Measurements from ENCODE around the gene NCOA7.

The NCOA7 gene

DNA sequence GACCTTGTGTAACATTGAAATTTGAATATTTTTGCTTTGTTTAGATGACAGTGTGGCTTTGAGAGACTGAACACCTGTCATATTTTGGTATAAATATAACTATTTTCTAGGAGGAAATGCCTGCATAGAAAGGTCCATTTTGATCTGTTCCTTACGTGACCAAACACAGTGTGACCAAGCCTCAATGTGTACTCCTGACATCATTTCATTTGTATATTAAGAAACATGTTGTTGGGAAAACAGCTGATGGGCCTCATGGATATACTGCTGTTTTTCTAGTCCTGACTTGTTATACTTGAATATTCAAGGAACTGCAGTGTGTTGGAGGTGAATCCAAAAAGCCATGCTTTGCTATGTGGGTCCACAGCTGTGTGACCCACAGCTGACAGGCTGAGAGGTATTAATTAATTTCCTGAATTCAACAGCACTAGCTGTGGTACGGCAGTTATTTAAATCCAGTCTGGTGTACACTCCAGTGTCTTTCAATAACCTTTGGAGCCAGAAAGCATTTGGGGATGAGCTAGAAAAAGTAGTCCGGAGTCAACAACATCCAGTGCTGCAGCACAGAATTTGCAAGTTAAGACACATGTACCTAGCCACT lies 18.9 kb downstream of the NCOA7 start:
- in situ Hi-C loops (cut with MboI; ENCODE audit: low sequenced_read_pairs) = no loop called here

DNA sequence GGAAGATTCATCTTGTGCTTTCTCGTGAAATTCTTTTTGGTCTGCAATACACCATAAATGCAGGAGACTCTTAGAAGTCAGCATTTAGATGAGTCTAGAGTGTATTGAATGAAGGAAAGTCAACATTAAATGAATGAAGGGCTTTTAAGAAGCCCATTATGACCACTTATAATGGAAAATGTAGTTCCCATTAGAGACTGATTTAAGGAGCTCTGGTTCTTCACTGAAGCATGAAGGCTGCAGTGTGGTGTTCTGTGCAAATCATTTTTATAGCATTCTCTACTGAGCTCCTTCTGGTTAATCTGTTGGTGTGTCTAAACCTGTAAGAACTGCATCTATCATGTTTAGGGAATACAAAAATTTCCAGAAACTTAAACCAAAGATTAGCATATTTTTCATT lies 19.7 kb downstream of the NCOA7 start:
- in situ Hi-C loops (cut with MboI; ENCODE audit: low sequenced_read_pairs) = no loop called here

DNA sequence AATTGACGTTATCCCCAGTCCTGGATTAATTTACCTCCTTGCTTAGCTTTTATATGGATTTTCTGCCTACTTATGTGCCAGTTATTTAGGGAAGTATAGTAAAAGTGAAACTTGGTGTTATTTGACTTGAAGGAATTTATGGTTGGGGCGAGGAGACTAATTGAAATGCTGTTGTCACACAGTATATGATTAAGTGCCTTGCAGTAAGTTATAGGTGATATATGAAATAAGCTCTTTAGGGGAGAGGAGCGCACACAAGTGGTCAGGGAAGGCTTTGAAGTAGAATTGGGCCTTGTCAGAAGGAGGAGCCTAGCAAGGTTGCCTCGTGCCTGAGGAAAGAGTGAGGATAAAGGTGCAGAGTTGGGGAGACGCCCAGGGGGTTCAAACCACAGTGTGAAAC lies 20.5 kb downstream of the NCOA7 start:
- in situ Hi-C loops (cut with MboI; ENCODE audit: low sequenced_read_pairs) = no loop called here

DNA sequence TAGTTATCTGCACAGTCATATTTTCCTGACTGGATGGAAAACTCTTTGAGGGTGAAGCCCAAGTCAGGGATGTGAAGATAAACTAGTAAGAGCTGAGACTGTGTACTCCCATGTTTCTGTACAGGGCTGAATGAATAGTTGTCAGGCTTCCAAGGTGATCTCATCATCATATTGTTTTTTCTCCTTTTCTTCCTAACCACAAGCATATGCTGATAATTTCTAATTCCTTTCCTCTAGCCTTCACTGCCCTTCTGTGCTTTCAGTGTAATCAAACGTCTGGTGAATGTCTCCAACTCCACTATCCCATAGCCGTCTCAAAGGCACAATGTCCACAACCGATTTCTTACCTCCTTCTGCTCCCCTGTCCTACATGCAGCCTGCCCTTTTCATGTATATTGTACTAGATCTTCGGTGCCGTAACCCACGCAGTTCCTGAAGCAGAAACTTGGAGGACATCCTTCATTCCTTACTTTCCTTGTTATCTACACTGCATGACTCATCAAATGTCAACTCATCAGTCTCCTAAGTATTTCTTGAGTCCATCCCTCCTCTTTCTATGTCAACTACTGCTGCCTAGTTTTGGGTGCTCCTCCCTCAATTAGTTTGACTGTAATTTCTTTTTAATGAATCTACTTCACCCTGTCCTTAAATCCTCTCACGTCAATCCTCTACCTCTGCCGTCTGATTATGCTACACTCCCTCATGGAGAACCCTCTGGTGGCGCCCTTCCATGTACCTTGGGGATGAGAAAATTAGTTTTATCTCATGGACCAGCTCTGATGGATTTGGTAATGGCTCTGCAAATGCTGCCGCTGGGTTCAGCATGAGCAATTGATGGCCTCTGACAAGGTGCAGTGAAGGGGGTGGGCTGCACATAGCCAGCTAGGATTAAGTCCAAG lies 21.9 kb downstream of the NCOA7 start:
- in situ Hi-C loops (cut with MboI; ENCODE audit: low sequenced_read_pairs) = no loop called here

DNA sequence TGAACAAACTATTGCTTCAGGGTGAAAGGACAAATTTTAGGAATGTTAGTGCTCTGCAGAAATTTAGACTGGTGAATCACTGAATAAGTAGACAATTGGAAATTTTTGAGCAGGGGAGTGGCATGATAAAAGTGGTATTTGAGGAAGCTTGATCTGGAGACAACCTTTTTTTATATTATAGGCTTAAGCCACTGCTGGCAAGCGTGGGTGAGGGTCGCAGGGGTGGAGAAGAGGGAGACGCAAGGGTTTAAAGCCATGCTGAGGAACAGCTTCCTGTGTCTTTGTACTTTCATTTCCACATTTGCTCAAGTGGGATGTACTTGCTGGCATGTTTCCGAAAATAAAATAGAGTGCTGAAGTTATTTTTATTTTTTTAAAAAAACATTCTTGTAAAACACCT lies 23.7 kb downstream of the NCOA7 start:
- in situ Hi-C loops (cut with MboI; ENCODE audit: low sequenced_read_pairs) = no loop called here

DNA sequence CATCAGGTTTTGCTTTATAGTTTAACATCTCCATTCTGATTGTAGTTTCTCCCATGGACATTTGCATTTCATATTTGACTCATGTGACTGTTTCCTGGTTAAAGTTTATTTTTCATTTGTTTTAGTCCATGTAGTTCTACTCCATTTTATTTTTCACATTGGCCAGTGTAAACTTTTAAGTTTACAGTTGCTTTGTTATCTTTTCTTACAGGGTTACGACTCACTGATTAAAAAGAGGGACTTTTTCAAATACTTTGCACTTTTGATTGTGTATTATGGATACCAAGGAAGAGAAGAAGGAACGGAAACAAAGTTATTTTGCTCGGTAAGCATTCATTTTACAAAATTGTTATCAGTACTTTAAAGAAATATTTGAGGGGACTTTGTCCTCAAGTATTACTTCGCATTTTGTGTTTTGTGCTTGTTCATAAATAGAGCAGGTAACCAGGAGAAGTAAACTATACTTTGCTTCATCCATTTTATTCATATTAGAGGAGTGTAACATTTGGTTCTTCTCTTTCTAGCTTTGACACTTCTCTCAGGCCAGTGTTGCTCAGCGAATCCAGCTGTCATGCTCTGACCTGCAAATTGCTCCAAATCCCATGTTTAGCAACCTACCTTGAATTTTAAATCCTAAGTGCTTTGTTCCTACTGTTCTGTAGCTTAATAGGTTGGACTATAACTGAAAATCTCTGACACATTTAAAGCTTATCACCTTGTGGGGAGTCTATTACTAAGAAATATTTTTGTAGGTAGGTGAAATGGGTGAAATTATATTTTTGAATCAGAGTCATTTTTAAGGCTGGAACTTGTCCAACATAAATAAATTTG lies 24.5 kb downstream of the NCOA7 start:
- in situ Hi-C loops (cut with MboI; ENCODE audit: low sequenced_read_pairs) = no loop called here

DNA sequence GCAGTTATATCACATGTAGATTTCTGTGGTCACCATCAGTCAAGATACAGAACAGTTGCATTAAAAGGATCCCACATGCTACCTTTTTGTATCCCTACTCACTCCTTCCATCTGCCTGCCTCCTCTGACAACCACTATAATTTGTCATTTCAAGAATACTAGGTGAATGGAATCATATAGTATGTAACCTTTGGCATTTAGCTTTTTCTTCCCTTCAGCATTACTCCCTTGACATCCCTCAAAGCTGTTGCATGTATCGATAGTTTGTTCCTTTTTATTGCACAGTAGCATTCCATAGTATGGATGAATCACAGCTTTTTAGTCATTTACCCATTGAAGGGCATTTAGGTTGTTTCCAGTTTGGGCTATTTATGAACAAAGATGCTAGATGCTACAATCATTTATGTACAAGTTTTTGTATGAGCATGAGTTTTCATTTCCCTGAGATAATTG lies 26.1 kb downstream of the NCOA7 start:
- in situ Hi-C loops (cut with MboI; ENCODE audit: low sequenced_read_pairs) = no loop called here

DNA sequence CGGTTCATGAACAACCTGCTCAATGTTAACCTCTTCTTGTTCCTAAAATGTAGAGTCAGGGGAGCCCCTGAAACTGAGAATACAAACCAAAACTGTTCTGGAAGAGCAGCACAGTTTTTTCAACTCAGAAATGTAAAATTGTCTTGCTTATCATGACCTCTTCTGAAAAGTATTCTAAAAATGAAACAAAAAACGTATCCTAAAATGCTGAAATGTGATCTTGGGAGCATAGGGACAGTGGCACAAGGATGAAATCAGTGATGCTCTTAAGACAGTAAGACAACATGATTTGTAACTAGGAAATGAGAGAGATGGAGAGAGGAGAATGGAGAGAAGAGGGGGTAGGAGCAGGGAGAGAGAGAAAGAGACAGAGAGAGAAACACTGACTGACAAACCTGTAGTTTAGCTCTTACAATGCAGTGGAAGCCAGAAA lies 27.5 kb downstream of the NCOA7 start:
- in situ Hi-C loops (cut with MboI; ENCODE audit: low sequenced_read_pairs) = no loop called here

DNA sequence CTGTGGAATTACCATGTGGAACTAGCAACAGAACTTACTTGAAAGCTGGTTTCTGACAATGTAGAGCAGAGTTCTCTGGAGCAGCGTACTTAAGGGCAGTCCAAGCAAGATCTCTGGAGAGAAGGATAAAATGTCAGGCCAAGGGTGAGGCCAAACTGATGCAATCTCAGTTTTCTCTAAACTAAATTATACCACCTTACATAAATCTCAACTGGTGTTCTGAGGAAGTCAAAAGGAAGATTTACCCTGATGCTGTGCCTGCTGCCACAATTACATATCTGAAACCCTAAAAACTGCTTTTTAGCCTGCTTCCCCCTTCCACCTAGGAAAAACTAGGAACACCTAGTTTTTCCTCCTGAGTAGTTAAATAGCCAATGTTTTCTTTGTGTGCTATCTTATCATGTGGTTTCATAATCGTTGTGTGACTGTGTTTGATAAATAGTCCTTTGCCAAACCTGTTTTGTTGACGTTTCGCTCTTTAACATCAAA lies 28.1 kb downstream of the NCOA7 start:
- in situ Hi-C loops (cut with MboI; ENCODE audit: low sequenced_read_pairs) = no loop called here

DNA sequence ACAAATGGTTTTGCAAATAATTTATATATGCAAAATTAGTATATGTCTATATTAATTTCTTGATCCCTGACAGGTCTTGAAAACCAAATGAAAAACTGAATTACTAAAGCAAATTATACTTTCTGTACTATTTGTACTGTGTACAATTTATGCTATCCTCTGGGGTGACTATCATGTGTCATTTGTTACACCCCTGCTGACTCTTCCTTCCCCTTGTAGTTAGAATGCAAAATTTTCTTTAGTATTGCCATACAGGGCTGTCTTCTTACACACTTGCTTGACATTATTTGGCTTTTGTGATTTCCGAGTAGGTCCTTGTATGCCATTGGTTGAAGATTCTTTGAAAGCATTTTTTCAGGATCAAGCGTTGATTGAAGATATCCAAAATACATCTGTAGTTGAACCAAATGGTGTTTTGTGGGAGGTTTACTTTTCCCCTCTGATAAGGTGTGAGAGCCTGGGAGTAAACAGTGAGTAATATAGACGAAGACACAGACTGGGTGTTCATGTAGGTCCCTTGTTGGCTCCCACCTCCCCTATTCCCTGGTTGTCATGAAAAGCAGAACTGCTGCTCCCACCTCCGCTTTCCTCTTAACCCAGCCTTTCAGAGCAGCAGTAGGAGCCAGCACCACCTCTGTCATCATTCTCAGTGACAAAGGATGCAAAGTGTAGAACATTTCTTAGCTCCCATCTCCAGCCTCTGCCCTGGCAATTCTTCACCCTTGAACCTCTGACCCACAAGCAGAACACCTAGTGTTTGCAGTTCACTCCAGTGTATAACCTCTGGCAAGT lies 29.0 kb downstream of the NCOA7 start:
- in situ Hi-C loops (cut with MboI; ENCODE audit: low sequenced_read_pairs) = no loop called here

DNA sequence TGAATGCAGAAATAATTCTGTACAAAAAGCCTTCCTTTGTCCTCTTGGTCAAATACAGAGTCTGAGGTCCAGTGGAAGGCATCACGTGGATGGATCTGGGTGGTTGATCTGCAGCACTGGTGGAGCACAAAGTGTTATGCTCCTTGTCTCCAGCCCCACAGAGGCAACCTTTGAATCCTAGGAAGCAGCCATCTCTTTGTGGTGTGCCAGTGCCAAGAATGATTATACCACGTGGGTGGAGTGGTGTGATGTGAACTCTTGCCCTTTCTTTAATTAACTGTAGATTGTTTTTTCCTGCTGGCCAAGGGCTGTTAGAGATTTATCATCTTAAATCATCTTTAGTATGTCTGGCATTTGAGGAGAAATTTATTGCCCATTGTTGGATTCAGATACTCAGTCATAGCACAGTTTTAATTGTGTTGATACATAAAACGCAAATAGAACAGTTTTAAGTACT lies 31.1 kb downstream of the NCOA7 start:
- in situ Hi-C loops (cut with MboI; ENCODE audit: low sequenced_read_pairs) = no loop called here

DNA sequence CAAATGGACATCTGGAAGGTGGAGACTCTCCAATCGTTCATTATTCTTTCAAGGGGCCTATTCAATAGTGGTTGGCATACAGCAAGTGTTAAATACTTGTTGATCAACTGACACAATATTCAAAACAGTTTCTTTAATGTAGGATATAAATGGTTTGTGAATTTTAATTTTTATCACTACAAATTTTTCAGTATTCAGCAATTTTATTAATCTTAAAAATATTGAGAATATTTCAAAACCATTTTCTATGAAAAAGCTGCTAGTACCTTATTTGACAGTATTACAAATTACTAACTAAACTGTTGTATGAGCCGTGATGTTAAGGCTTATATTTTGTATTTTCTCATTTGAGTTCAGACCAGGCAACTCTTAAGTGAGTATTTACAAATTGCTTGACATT lies 32.4 kb downstream of the NCOA7 start:
- in situ Hi-C loops (cut with MboI; ENCODE audit: low sequenced_read_pairs) = no loop called here

DNA sequence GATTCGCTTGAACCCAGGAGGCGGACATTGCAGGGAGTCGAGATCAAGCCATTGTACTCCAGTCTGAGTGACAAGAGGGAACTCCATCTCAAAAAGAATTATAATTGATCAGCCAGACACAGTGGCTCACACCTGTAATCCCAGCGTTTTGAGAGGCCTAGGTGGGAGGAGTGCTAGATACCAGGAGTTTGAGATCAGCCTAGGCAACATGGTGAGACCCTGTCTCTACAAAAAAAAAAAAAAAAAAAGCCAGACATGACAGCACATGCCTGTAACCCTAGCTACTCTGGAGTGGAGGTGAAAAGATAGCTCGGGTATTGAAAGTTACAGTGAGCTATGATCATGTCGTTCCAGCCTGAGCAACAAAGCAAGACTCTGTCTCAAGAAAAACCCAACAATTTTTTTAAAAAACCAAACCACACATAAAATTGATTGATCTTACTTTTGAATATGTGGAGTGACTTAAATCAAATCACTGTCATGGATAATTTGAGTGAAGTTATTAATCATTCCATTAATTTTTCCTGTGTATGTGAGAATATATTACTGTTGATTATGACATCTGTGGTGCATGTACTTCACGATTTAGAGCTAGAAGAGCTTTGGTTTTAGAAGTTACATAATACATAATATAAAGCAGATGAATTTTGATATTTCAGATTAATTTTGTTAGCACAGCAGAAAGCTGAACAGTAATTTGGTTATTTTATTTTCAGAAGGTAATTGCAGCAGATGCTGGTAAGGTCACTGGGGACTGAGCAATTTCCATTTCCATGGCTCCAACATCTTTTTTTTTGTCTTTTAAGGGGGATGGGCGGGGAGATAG lies 34.4 kb downstream of the NCOA7 start:
- in situ Hi-C loops (cut with MboI; ENCODE audit: low sequenced_read_pairs) = no loop called here

DNA sequence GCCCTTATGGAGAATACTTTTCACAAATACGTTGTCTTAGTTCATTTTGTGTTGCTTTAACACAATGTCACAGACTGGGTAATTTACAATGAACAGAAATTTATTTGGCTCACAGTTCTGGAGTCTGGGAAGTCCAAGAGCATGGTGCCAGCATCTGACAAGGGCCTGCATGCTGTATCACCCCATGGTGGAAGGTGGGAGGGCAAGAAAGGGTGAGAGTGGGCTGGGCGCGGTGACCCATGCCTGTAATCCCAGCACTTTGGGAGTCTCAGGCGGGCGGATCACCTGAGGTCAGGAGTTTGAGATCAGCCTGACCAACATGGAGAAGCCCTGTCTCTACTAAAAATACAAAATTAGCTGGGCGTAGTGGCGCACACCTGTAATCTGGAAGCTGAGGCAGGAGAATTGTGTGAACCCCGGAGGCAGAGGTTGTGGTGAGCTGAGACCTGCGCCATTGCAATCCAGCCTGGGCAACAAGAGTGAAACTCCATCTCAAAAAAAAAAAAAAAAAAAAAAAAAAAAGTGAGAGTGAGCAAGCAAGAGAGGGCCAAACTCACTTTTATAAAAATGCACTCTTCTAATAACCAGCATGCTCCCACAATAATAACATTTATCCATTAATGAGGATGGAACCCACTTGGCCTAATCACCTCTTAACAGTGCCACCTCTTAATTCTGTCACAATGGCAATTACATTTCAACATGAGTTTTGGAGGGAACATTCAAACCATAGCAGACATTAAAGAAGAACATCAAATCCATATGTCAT lies 36.1 kb downstream of the NCOA7 start:
- in situ Hi-C loops (cut with MboI; ENCODE audit: low sequenced_read_pairs) = no loop called here

DNA sequence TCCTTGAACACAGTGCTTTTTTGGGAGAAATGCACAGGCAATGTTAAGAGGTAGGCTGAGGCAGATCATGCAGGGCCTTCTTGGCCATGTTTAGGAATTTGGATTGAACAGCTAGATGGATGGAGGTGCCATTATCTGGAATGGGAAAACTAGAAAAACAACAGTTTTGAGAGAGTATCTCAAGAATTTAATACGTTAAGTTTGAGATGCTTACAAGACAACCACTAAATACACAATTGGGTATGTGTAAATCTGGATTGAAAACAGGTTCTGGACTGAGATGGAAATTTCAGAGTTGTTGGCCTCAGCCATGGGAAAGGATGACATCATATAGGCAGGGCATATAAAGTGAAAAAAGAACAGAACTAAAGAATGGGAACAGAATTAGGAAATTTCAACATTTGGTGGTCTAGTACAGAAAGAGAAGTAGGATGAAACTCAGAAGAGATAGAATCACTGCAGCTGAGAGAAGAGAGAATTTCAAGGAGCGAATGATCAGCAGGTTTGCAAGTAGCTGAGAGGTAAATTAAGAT lies 37.1 kb downstream of the NCOA7 start:
- in situ Hi-C loops (cut with MboI; ENCODE audit: low sequenced_read_pairs) = no loop called here

DNA sequence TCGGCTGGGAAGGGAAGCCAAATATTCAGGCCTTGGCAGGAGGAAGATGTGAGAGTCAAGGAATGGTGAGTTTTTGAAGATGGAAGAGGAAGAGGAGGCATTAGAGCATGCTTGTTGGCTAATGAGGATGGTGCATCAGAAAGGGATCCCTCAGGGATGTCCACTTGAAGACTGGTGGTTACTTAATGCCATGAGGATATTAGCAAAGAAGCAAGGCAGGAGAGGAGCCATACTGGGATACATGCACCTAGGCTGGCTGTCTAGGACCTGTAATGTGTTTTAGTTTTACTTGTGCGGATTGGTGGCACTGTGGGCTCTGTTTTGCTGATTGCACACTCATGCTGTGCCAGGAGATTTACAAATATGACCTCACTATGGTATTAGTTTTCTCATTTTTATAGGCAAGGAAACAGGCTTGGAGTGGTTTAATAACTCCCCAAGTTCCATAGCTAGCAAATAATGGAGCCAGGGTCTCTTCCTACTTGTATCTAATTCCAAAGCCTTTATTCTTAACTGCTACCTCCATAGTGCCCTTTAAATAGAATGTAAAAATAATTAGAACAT lies 37.8 kb downstream of the NCOA7 start:
- in situ Hi-C loops (cut with MboI; ENCODE audit: low sequenced_read_pairs) = no loop called here

DNA sequence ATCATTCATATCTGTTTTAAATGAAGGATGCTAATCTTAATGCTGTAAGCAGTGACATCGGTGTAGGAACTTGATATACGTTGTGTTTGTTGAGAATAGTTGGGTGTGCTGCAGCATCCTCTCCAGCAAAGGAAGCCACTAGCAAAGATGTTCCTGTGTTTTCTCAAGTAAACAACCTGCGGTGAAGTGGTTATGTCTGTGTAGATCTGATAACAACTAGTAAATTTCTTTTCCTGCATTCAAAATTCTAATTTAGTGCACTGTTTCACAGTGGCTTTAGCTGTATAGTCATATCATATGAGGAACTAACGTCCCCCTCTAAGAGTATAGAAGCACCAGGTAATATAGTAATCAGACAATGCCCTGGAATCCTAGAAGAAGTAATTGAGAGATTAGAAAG lies 38.7 kb downstream of the NCOA7 start:
- in situ Hi-C loops (cut with MboI; ENCODE audit: low sequenced_read_pairs) = no loop called here

DNA sequence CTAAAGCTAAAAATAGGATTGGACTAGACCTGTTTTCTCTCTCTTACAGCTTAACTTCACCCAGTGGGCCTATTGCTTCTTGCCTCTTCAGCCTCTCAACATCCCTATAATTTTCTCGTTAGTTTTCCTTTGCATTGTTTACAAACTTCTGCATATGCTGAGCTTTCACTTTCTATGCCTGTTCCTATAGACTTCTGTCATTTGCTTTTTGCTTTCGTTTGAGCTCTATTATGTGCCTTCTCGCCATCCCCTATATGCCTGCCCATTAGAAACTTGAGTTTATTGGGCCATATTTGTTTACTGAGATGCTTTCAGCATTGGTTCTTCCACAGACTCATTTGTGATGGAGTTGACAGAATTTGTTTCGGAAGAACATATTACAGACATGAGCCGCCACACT lies 40.9 kb downstream of the NCOA7 start:
- in situ Hi-C loops (cut with MboI; ENCODE audit: low sequenced_read_pairs) = no loop called here

All from HL-60/S4 (cell line).